Measurements from ENCODE around the gene CFAP46.

DNA sequence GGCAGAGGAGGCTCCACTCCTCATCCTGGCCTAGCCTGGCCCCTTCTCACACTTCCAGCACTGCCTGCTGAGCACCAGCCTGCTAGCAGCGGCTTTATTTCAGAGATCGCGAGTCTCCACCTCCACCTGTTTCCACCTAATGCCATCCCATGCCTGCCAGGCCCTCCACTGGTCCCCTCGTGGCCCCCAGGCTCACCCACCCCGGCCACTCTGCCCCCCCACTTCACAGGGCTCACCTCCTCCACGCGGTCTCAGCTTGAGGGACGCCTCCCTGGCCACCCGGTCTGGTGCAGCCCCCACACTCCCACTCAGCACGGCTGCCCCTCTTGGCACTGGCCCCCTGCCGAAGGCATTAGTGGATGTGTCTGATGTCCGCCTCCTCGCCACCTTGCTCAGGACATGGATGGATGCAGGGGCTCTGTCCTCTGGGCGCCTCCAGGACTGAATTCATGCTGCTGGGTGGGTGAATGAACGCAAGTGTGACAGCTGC is 152.7 kb downstream of the CFAP46 start:
- TF ChIP-seq, protein P1, sequence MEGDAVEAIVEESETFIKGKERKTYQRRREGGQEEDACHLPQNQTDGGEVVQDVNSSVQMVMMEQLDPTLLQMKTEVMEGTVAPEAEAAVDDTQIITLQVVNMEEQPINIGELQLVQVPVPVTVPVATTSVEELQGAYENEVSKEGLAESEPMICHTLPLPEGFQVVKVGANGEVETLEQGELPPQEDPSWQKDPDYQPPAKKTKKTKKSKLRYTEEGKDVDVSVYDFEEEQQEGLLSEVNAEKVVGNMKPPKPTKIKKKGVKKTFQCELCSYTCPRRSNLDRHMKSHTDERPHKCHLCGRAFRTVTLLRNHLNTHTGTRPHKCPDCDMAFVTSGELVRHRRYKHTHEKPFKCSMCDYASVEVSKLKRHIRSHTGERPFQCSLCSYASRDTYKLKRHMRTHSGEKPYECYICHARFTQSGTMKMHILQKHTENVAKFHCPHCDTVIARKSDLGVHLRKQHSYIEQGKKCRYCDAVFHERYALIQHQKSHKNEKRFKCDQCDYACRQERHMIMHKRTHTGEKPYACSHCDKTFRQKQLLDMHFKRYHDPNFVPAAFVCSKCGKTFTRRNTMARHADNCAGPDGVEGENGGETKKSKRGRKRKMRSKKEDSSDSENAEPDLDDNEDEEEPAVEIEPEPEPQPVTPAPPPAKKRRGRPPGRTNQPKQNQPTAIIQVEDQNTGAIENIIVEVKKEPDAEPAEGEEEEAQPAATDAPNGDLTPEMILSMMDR (IDR thresholded peaks at IDR 0.05; ENCODE audit: insufficient read depth, low read depth, low read length) = no peak
- TF ChIP-seq EZH2 (IDR thresholded peaks at IDR 0.05; ENCODE audit: insufficient read depth, low read length) = no peak

Measured in astrocyte (in vitro differentiated cells and primary cell).